SK-N-MC (cell line): ENCODE measurements around the gene AHCY.

Source experiments
- EZH2 ChIP-seq: fragments of 200-600 bp; sonication (generic); IDR thresholded peaks from one replicate; pipeline ENCODE4 v1.6.1; 2017; ENCODE audit warnings: antibody characterized with exemption
- FOXP2 ChIP-seq: optimal IDR thresholded peaks from 2 replicates; pipeline ENCODE3; 2011; ENCODE audit warnings: mild to moderate bottlenecking, moderate library complexity; ENCODE audit not compliant: insufficient read depth; ENCODE audit errors: extremely low read length, control extremely low read depth
- POLR2AphosphoS5 ChIP-seq: IDR thresholded peaks from 2 replicates; pipeline ENCODE4 v1.6.1; 2012; ENCODE audit warnings: mild to moderate bottlenecking, low read depth, low read length, borderline replicate concordance

DNA sequence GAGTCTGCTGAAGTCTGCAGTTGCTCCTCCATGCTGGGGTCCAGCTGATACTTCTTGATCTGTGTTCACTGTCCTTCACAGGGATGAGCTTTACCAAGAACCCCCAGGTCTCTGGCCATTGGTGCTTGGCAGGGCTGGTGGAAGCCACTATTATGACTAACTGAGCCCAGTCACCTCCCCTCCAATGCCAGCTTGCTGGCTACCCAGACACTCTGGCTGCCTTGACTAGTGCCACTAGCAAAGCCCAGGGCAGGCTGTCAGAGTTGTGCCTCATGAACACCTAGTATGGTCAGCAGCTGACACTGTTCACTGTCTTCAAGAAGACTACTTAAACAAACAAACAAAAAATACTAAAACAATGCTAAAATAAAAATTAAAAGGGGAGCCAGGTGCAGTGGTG lies 53.1 kb downstream of the AHCY start:
- TF ChIP-seq EZH2 (no peak), POLR2AphosphoS5 (no peak), FOXP2 (no peak)
